Neural progenitor cell (in vitro differentiated cells): Measurements from ENCODE around the gene THAP5.

ENCODE experiments used
- CTCF ChIP-seq: fragments of 200-600 bp; sonication (generic); IDR thresholded peaks from 2 replicates; pipeline ENCODE4 v1.5.1; 2017; ENCODE audit warnings: antibody characterized with exemption, mild to moderate bottlenecking
- EZH2 ChIP-seq: fragments of 200-600 bp; sonication (generic); IDR thresholded peaks from 2 replicates; pipeline ENCODE4 v1.6.1; 2017; ENCODE audit warnings: antibody characterized with exemption, mild to moderate bottlenecking, moderate library complexity
- EZH2phosphoT487 ChIP-seq: fragments of 200-600 bp; sonication (generic); IDR thresholded peaks from 2 replicates; pipeline ENCODE4 v1.6.1; 2017; ENCODE audit warnings: antibody characterized with exemption

GRCh38 chr7:108580298-108580697 lies 10.8 kb upstream of the THAP5 start:
- TF ChIP-seq EZH2phosphoT487 (no peak), CTCF (no peak), EZH2 (no peak)
